Stimulated activated effector memory CD8-positive, alpha-beta T cell treated with anti-CD3 and anti-CD28 coated beads, Interleukin-12 subunit alpha, Interleukin-12 subunit beta, amount 100 ng/mL, for 72 hours (primary cell): ENCODE data around the gene SGCD.
A peak's percentile ranks its signal among the peaks of the same experiment; 100 is the strongest.

ENCODE experiments used
- ATAC-seq: fragments of 150-1000 bp; cut with Tn5 transposase; 2 replicates; pipeline ENCODE4 v1.10.0; 2021
- DNase-seq, 2 donors: peaks; one replicate each; pipeline ENCODE4 v3.0.0; 2021 to 2022; ENCODE audit warnings: low spot score in 2 of 2
- H3K27ac Mint-ChIP-seq: one replicate; pipeline ENCODE4 v1.8.0; 2022; ENCODE audit warnings: mild to moderate bottlenecking, mixed read lengths
- H3K36me3 Mint-ChIP-seq: one replicate; pipeline ENCODE4 v1.8.0; 2022; ENCODE audit warnings: mild to moderate bottlenecking, mixed read lengths
- H3K4me1 Mint-ChIP-seq: one replicate; pipeline ENCODE4 v1.8.0; 2022; ENCODE audit warnings: mixed read lengths
- H3K4me3 Mint-ChIP-seq: one replicate; pipeline ENCODE4 v1.8.0; 2022; ENCODE audit warnings: mild to moderate bottlenecking, mixed read lengths
- H3K9me3 Mint-ChIP-seq: one replicate; pipeline ENCODE4 v1.8.0; 2022; ENCODE audit warnings: mixed read lengths

The SGCD gene

GRCh38 chr5:156753846-156754245 lies 426.9 kb downstream of the SGCD start:
- Mint-ChIP-seq H3K4me1 (peaks cover 8% of the 10 kb centered on the region), H3K4me3 (no peak overlapping the region), H3K9me3 (no peaks in the 10 kb centered on the region), H3K36me3 (no peaks in the 10 kb centered on the region), H3K27ac (no peak overlapping the region)
- ATAC-seq = peak; percentile 16
- DNase-seq = no peak

- H3K4me3 Mint-ChIP-seq = no peak overlapping the region
- H3K36me3 Mint-ChIP-seq = no peaks in the 10 kb centered on the region
- DNase-seq (no peak), ATAC-seq (no peak)
- no peak overlapping the region for H3K27ac Mint-ChIP-seq
- peaks cover 8% of the 10 kb centered on the region for H3K4me1 Mint-ChIP-seq
- no peaks in the 10 kb centered on the region for H3K9me3 Mint-ChIP-seq
These were observed 428.6 kb downstream of the SGCD start for GRCh38 chr5:156755421-156756087.

- ATAC-seq (no peak), DNase-seq (no peak)
- no peak overlapping the region for H3K4me3 Mint-ChIP-seq
- H3K36me3 Mint-ChIP-seq = no peaks in the 10 kb centered on the region
- H3K4me1 Mint-ChIP-seq = peaks cover 6% of the 10 kb centered on the region
- H3K9me3 Mint-ChIP-seq = no peaks in the 10 kb centered on the region
- no peak overlapping the region for H3K27ac Mint-ChIP-seq
These were observed 431.2 kb downstream of the SGCD start for GRCh38 chr5:156758011-156758791.

GRCh38 chr5:156759156-156759555 lies 432.2 kb downstream of the SGCD start:
- H3K27ac Mint-ChIP-seq = no peak overlapping the region
- DNase-seq = no peak
- no peaks in the 10 kb centered on the region for H3K4me1 Mint-ChIP-seq
- no peak for ATAC-seq
- H3K9me3 Mint-ChIP-seq = no peaks in the 10 kb centered on the region
- no peaks in the 10 kb centered on the region for H3K36me3 Mint-ChIP-seq
- no peak overlapping the region for H3K4me3 Mint-ChIP-seq

GRCh38 chr5:156762771-156763170 lies 435.8 kb downstream of the SGCD start:
- Mint-ChIP-seq H3K27ac (no peak overlapping the region), H3K4me3 (no peak overlapping the region), H3K9me3 (no peaks in the 10 kb centered on the region), H3K36me3 (no peaks in the 10 kb centered on the region), H3K4me1 (no peaks in the 10 kb centered on the region)
- no peak for ATAC-seq
- DNase-seq = no peak

GRCh38 chr5:156764176-156764971 lies 437.4 kb downstream of the SGCD start:
- Mint-ChIP-seq H3K9me3 (no peaks in the 10 kb centered on the region), H3K36me3 (no peaks in the 10 kb centered on the region), H3K27ac (no peak overlapping the region), H3K4me3 (no peak overlapping the region), H3K4me1 (no peaks in the 10 kb centered on the region)
- no peak for ATAC-seq
- DNase-seq = no peak

- ATAC-seq = no peak
- DNase-seq = no peak
- Mint-ChIP-seq H3K27ac (no peak overlapping the region), H3K4me3 (no peak overlapping the region), H3K4me1 (no peaks in the 10 kb centered on the region), H3K36me3 (no peaks in the 10 kb centered on the region), H3K9me3 (peaks cover 3% of the 10 kb centered on the region)
These were observed 447.3 kb downstream of the SGCD start for GRCh38 chr5:156774273-156774672.

GRCh38 chr5:156778139-156778706 lies 451.3 kb downstream of the SGCD start:
- no peak overlapping the region for H3K4me3 Mint-ChIP-seq
- H3K4me1 Mint-ChIP-seq = no peaks in the 10 kb centered on the region
- DNase-seq (no peak), ATAC-seq (no peak)
- H3K9me3 Mint-ChIP-seq = peaks cover 3% of the 10 kb centered on the region
- H3K27ac Mint-ChIP-seq = no peak overlapping the region
- H3K36me3 Mint-ChIP-seq = no peaks in the 10 kb centered on the region

- Mint-ChIP-seq H3K4me3 (no peak overlapping the region), H3K9me3 (peaks cover 3% of the 10 kb centered on the region), H3K4me1 (no peaks in the 10 kb centered on the region), H3K27ac (no peak overlapping the region), H3K36me3 (no peaks in the 10 kb centered on the region)
- DNase-seq (no peak), ATAC-seq (no peak)
These were observed 451.8 kb downstream of the SGCD start for GRCh38 chr5:156778752-156779151.

GRCh38 chr5:156779436-156779835 lies 452.5 kb downstream of the SGCD start:
- H3K36me3 Mint-ChIP-seq = no peaks in the 10 kb centered on the region
- DNase-seq = no peak
- H3K4me1 Mint-ChIP-seq = no peaks in the 10 kb centered on the region
- ATAC-seq = no peak
- no peak overlapping the region for H3K27ac Mint-ChIP-seq
- peaks cover 6% of the 10 kb centered on the region for H3K9me3 Mint-ChIP-seq
- H3K4me3 Mint-ChIP-seq = no peak overlapping the region

- Mint-ChIP-seq H3K36me3 (no peaks in the 10 kb centered on the region), H3K4me1 (no peaks in the 10 kb centered on the region), H3K27ac (no peak overlapping the region), H3K4me3 (no peak overlapping the region), H3K9me3 (peaks cover 6% of the 10 kb centered on the region)
- ATAC-seq (no peak), DNase-seq (no peak)
These were observed 456.1 kb downstream of the SGCD start for GRCh38 chr5:156783092-156783491.

GRCh38 chr5:156794687-156795086 lies 467.7 kb downstream of the SGCD start:
- H3K36me3 Mint-ChIP-seq = no peaks in the 10 kb centered on the region
- DNase-seq = no peak

GRCh38 chr5:156798201-156798600 lies 471.2 kb downstream of the SGCD start:
- DNase-seq (no peak), ATAC-seq (no peak)
- Mint-ChIP-seq H3K36me3 (no peaks in the 10 kb centered on the region), H3K4me3 (no peak overlapping the region), H3K9me3 (no peaks in the 10 kb centered on the region), H3K27ac (no peak overlapping the region), H3K4me1 (no peaks in the 10 kb centered on the region)

More at GRCh38 chr5:156794687-156795086, 467.7 kb downstream of the SGCD start:
- Mint-ChIP-seq H3K9me3 (no peaks in the 10 kb centered on the region), H3K4me3 (no peak overlapping the region), H3K27ac (no peak overlapping the region), H3K4me1 (no peaks in the 10 kb centered on the region)
- no peak for ATAC-seq

GRCh38 chr5:156799171-156799570 lies 472.2 kb downstream of the SGCD start:
- H3K4me3 Mint-ChIP-seq = no peak overlapping the region
- H3K4me1 Mint-ChIP-seq = no peaks in the 10 kb centered on the region
- no peaks in the 10 kb centered on the region for H3K36me3 Mint-ChIP-seq
- no peak overlapping the region for H3K27ac Mint-ChIP-seq
- DNase-seq (no peak), ATAC-seq (no peak)
- no peaks in the 10 kb centered on the region for H3K9me3 Mint-ChIP-seq

- Mint-ChIP-seq H3K27ac (no peak overlapping the region), H3K9me3 (peaks cover 3% of the 10 kb centered on the region), H3K36me3 (no peaks in the 10 kb centered on the region), H3K4me3 (no peak overlapping the region), H3K4me1 (no peaks in the 10 kb centered on the region)
- no peak for DNase-seq
- ATAC-seq = no peak
These were observed 474.0 kb downstream of the SGCD start for GRCh38 chr5:156800929-156801328.
